ENCODE results near the gene MAD1L1.
"Not testable (repeated sequence)": the region's sequence is repeated elsewhere in the genome, so short reads cannot be mapped to it uniquely, and the experiment has no call there.

The MAD1L1 gene

GRCh38 chr7:1935176-1936005, 297.4 kb downstream of the MAD1L1 start:
- DNase-seq, result no peak

DNA sequence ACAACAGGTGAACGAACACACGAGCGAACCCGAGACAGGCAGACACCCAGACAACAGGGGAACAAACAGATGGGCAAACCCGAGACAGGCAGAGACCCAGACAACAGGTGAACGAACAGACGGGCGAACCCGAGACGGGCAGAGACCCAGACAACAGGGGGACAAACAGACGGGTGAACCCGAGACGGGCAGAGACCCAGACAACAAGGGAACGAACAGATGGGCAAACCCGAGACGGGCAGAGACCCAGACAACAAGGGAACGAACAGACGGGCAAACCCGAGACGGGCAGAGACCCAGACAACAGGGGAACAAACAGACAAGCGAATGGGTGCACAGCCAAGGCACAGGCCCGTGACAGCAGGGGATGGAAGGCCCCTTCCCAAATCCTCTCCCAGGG, 298.0 kb downstream of the MAD1L1 start:
- DNase-seq, result no peak

DNA sequence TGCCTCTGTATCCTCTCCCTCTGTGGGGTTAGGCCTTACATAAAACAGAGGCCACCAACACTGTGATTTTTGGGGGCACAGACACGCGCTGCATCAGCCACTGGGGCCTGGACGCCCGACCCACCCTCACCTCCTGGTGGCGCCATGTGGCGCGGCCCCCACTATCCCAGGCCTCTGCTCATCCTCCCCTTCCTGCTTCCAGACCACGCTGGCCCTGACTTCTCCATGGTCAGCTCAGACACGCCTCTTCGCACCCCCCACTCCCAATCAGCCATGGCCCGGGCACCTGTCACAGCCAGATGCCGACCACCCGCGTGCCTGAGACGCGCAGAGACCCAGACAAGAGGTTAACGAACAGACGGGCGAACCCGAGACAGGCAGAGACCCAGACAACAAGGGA, 298.7 kb downstream of the MAD1L1 start:
- no peak for DNase-seq

DNA sequence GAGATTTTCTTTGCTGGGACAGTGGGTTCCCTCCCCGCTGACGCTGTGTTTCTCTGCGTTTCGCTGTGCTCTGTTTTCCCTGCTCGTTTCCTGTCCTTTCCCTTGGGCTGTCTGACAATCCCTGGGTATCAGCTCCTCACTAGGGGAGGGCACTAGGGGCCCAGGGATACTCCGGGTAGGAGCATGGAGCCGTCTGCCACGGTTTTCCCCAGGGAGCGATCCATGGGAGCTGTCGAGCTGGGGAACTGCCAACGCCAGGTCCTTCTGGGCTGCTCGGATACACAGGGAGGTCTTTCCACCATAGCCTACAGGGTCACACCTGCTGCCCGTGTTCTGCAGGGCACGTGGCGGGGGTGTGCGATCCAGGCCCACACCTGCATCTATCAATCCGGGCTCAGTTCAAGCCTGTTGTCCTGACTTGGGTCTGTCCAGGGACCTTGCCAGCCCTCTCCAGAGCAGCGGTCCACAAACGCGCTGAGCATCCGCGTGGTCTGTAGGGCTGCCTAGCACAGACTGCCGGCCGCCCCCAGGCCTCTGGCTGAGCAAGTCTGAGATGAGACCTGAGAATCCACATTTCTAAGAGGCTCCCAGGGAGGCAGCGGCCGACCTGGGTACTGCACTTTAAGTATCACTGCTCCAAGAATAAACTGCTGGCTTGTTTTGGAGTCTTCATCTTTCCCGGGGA, 299.5 kb downstream of the MAD1L1 start:
- no peak for DNase-seq

DNA sequence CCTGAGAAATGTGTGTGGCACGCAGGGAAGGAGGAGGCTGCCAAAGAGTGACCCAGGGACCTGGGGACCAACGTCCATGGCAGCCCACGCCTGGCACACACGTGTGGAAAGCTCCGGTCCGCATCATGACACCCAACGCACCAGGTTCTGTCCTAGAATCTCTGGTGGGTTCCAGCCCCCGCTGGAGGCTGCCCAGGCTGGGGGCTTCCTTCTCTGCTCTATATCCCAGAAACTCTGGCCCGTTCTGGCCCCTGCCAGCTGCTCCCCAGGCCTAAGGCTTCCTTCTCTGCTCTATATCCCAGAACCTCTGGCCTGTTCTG, 300.8 kb downstream of the MAD1L1 start:
- DNase-seq, result no peak

GRCh38 chr7:1931256-1931950, 301.3 kb downstream of the MAD1L1 start:
- DNase-seq, result no peak

DNA sequence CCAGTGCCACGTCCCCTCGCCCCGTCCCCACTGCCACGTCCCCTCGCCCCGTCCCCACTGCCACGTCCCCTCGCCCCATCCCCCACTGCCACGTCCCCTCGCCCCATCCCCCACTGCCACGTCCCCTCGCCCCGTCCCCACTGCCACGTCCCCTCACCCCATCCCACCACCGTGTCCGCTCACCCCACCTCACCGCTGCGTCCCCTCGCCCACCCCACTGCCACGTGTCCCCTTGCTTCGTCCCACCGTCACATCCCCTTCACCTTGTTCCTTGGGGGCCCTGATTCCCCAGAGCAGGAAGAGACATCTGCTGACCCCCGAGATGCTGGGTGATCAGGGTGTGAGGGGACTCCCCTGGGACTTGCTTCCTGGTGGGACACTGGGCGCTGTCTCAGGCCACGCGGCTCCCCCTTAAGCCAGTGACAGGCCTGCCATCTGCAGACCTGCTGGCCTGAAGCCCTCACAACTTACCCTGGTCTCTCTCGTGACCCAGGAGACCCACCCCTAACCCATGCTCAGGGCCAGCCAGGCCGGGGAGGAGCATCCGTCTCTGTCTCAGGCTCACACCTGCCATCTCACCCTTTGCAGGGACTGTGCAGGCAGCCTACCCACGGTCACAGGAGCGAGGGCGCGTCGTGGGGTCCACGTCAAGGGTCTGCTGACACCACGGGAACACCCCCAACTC, 302.2 kb downstream of the MAD1L1 start:
- DNase-seq, result no peak

- DNase-seq, result not testable (repeated sequence)
These were observed 303.3 kb downstream of the MAD1L1 start for GRCh38 chr7:1929349-1929925.

GRCh38 chr7:1928645-1929348, 303.9 kb downstream of the MAD1L1 start:
- no peak for DNase-seq

GRCh38 chr7:1927937-1928644, 304.7 kb downstream of the MAD1L1 start:
- no peak for DNase-seq

DNA sequence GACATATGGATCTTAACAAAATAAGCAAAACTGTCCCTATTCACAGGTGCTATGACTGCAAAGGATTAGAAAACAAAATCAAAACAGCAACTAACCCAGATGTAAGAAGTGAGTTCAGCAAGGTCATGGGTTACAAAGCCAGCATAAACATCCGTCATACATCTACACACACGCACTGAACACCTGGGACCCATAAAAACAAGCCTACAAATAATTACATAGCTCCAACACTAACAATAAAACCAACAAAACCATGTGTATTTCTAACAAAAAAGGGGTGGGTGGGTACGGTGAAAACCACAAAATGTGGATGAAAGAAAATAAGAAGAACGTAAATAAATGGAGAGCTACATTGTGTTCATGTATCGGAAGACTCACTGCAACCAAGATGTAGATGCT, 305.8 kb downstream of the MAD1L1 start:
- no peak for DNase-seq

- DNase-seq, result no peak
These were observed 306.5 kb downstream of the MAD1L1 start for GRCh38 chr7:1925973-1926907.

DNA sequence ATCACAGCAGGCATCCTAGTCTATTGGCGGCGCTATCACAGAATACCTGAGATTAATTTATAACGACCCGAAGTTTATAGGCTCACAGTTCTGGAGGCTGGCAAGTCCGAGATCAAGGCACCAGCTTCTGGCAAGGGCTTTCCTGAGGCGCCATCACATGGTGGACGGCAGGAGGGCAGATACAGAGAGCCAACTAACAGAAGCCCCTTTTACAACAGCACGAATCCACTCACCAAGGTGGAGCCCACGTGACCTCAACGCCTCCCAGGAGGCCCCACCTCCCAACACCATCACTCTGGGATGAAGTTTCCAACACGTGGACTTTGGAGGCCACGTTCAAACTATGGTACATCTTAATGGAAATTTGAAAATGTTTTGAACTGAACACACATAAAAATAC, 307.4 kb downstream of the MAD1L1 start:
- DNase-seq, result no peak

GRCh38 chr7:1924258-1924817, 308.4 kb downstream of the MAD1L1 start:
- no peak for DNase-seq

DNA sequence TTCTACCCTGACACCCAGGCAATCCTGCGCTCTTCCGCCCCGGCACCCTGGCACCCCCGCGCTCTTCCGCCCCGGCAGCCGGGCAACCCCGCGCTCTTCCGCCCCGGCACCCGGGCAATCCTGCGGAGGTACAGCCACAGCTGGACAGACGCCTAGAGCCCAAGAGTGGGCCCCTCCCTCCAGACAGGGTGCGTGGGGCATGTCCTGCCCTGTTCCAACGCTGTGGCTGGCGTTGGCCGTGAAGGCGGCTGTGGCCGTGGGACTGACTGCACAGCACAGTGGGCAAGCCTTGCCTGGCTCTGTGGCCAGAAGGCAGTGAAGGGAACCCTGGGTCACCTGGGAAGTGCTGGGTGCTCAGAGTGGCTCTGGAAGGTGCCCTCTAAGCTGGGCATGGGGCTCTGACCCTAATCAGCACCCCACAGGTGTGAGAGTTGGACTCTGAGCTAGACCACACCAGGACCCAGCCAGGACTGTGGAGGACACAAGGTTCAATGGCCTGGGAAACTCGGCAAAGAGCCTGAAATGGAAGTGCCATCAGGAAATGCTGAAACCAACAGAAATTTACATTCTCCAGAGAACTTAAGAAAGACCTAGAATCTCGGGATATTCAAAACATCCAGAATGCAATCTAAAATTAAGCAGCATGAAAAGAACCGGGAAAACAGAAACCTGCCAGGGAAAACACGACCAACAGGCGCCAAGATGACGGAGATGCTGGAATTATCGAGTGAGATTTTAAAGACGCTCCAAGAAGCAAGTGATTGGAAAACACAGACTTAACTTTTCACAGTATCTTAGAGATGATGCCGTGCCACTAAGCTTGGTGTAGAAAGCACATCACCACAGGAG, 309.1 kb downstream of the MAD1L1 start:
- no peak for DNase-seq

DNA sequence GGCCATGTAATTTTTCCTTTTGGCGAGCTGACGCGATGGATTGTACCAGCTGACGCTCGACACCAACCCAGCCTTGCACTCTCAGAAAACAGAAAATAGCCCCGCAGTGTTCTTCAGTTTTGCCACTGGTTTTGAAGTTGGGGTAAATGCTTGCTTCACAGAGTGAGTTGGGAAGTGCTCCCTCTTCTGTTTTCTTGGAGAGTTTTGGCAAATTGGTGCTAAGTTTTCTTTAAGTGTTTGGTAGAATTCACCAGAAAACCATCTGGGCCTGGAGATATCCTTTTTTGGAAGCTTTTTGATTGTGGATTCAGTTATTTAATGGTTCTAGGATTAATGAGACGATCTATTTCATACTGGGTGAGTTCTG, 309.9 kb downstream of the MAD1L1 start:
- DNase-seq, result no peak

GRCh38 chr7:1922071-1922869, 310.5 kb downstream of the MAD1L1 start:
- no peak for DNase-seq

All from nucleus accumbens (tissue), 56 donors.